Esophagus squamous epithelium (tissue), 4 donors: Measurements from ENCODE around the gene FAM72A.
"Not testable (repeated sequence)": the region's sequence is repeated elsewhere in the genome, so short reads cannot be mapped to it uniquely, and the experiment has no call there.

ENCODE experiments used
- POLR2A ChIP-seq, 4 donors: fragments of 450-650 bp; IDR thresholded peaks; one replicate each; pipeline ENCODE4 v1.6.1; 2017; ENCODE audit warnings: antibody characterized with exemption in 4 of 4, mild to moderate bottlenecking in 4 of 4, moderate library complexity in 3 of 4
- TF ChIP-seq, protein P1 (sequence below), 6 experiments: fragments of 450-650 bp in 4 of 6; fragments of 200-600 bp in 2 of 6; sonication (generic) in 2 of 6; IDR thresholded peaks; one replicate each; pipeline ENCODE4 v1.5.1; 2016 to 2019; ENCODE audit warnings: antibody characterized with exemption in 6 of 6, mild to moderate bottlenecking in 4 of 6, moderate library complexity in 4 of 6

DNA sequence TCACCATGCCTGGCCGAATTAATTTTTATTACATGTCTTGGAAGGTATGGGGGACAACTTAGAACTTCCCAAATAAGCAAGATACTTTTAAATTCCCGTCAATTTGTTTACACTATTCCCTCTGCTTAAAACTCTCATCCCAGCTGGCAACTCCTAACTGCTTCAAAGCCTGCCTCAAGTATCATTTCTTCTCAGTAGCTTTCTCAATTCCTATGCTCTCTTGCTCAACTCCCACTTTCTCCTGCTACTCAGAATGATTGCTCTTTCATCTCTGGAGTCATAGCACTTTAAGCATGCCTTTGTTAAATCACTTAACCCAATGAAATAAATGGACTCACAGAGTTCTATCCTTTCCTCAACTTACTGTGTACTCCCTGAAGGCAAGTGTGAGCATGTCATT is 18.9 kb downstream of the FAM72A start:
- TF ChIP-seq POLR2A (IDR thresholded peaks at IDR 0.05), result not testable (repeated sequence)
- TF ChIP-seq, protein P1, sequence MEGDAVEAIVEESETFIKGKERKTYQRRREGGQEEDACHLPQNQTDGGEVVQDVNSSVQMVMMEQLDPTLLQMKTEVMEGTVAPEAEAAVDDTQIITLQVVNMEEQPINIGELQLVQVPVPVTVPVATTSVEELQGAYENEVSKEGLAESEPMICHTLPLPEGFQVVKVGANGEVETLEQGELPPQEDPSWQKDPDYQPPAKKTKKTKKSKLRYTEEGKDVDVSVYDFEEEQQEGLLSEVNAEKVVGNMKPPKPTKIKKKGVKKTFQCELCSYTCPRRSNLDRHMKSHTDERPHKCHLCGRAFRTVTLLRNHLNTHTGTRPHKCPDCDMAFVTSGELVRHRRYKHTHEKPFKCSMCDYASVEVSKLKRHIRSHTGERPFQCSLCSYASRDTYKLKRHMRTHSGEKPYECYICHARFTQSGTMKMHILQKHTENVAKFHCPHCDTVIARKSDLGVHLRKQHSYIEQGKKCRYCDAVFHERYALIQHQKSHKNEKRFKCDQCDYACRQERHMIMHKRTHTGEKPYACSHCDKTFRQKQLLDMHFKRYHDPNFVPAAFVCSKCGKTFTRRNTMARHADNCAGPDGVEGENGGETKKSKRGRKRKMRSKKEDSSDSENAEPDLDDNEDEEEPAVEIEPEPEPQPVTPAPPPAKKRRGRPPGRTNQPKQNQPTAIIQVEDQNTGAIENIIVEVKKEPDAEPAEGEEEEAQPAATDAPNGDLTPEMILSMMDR (IDR thresholded peaks at IDR 0.05), result not testable (repeated sequence)
